ENCODE data around the gene TAAR9. TPM values are rescaled to one million over a fixed set of nuclear protein-coding genes. Genes with fewer than 3 reads are reported as not detected.

Gene TAAR9
- total RNA-seq, 3 donors from 2014 or later: not detected

DNA sequence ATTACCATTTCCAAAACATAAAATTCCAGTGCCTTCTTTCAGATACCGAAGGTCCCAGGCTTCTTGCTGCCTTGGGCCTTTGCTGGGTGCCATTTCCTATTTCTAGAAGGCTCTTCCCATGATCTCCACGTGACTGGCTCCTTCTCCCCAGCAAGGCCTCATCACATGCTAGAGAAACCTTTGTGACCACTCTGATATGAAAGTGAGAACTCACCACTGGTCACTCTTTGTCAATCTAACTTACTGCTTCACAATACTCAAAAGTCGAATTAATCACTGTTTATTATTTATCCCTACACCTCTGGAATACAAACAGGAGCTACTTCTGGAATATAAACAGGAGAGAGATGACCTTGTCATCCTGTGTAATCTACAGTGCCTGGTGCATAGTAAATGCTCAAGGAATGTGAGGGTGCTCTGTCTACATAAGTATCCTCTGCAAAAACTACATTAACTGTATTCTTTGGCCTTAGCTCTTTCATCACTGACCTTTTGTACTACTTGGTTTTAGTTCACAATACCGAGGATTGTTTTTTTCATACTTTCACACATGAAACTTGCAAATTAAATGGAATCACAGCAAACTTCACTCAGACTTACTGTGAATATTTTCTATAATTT lies 26.8 kb upstream of the TAAR9 start:
- intact Hi-C loops (cut with DNase I, micrococcal nuclease): loop anchor here in 1 of 2 donors (5.0 kb wide), 1 partner anchor 301 kb away; the partner anchor contains the start of gene RPS12
- H3K4me3 ChIP-seq: no peak overlapping the region
- TF ChIP-seq CTCF (IDR thresholded peaks at IDR 0.05): no peak
- peaks cover 11% of the 10 kb centered on the region for H3K4me1 ChIP-seq (ENCODE audit: low read depth)
- no peaks in the 10 kb centered on the region for H3K36me3 ChIP-seq (ENCODE audit: low read depth)
- DNase-seq: peak in 1 of 3 donors; percentile 37
- H3K9me3 ChIP-seq: no peaks in the 10 kb centered on the region
- no peak for ATAC-seq

- no peaks in the 10 kb centered on the region for H3K36me3 ChIP-seq (ENCODE audit: low read depth)
- peaks cover 11% of the 10 kb centered on the region for H3K4me1 ChIP-seq (ENCODE audit: low read depth)
- TF ChIP-seq CTCF (IDR thresholded peaks at IDR 0.05): no peak
- no peaks in the 10 kb centered on the region for H3K9me3 ChIP-seq
- no peak for DNase-seq
- no peak overlapping the region for H3K4me3 ChIP-seq
- intact Hi-C loops (cut with DNase I, micrococcal nuclease): loop anchor here in 1 of 2 donors (5.0 kb wide), 1 partner anchor 300 kb away; the partner anchor contains the start of gene RPS12
- ATAC-seq: no peak
These were observed 26.3 kb upstream of the TAAR9 start for GRCh38 chr6:132511831-132512220.

DNA sequence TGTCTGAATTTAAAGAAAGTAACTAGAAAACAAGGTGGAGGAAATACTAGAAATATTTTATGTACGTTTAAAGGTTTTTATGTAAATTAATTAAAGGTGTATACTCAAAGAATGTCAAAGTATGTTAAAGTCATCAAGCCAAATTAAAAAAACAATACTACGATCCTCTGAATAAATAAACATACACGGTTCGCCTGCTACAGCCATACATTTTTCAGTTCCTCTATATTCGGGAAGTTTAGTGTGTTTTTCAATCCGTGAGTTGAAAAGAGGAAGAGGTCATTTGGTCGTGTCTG lies 25.8 kb upstream of the TAAR9 start:
- no peaks in the 10 kb centered on the region for H3K36me3 ChIP-seq (ENCODE audit: low read depth)
- DNase-seq: no peak
- intact Hi-C loops (cut with DNase I, micrococcal nuclease): loop anchor here in 1 of 2 donors (5.0 kb wide), 1 partner anchor 300 kb away; the partner anchor contains the start of gene RPS12
- H3K4me1 ChIP-seq (ENCODE audit: low read depth): peaks cover 11% of the 10 kb centered on the region
- ATAC-seq: no peak
- H3K4me3 ChIP-seq: peak overlapping the region; percentile 72
- TF ChIP-seq CTCF (IDR thresholded peaks at IDR 0.05): no peak
- no peaks in the 10 kb centered on the region for H3K9me3 ChIP-seq

DNA sequence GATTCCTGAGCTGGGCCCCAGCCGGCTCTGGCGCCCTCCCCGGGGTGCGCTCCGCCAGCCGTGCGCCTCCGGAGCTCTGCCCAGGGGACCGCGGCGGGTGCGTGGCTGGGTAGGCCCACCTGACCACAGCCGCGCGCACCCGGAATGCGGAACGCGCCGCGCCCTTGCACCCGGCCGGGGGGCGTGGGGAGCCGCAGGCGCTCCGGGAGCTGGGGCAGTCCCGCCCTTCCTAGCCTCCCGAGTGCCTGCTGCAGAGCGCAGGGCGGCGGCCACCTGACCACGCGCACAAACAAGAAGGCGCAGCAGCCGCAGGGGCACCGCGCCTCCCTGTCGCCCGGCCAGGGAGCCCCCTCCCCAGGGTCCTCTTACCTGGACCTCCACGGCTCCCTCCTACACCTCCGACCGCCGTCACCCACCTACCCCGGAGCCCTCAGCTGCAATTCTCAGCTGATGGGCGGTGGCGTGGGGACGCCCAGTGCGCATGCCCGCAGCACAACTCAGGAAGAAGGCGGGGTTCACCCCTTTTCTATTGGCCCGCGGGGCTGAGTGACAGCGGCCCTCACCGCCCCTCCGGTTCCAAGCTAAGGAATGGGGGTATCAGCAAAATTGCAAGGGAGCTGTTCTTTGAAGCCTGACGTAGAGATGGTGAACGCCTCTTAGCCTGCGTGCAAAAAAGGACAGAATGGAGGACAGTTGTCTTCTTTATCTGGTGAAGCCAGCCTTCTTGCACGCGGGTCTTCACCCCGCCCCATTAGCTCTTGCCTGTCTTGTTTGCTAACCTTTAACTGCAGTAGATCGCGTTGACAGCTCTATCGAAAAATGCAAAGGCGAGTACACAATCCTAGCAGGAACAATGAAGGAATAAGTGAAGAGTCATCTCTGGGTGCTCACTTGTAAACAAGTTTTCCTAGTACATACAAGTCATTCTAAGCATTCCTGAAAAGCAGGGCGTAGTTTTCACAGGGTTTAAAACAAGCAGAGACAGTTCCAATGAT lies 25.1 kb upstream of the TAAR9 start, which contains the start of gene STX7:
TSS of gene STX7 (minus strand) at position 479 of the 995 bp plus-strand sequence. CDS start 9,586 bp downstream, outside the sequence.
- ATAC-seq: peak; percentile 97
- DNase-seq: peak; percentile 90 to 94 (median 93)
- Histone ChIP-seq H3K4me1 (ENCODE audit: low read depth) (peaks cover 11% of the 10 kb centered on the region), H3K4me3 (peak within 1 kb of the TSS; percentile 72), H3K36me3 (ENCODE audit: low read depth) (no peaks in the 10 kb centered on the region), H3K9me3 (no peaks in the 10 kb centered on the region)
- intact Hi-C loops (cut with DNase I, micrococcal nuclease): loop anchor here in 1 of 2 donors (5.0 kb wide), 1 partner anchor 299 kb away; the partner anchor contains the start of gene RPS12
- TF ChIP-seq CTCF (IDR thresholded peaks at IDR 0.05): no peak

DNA sequence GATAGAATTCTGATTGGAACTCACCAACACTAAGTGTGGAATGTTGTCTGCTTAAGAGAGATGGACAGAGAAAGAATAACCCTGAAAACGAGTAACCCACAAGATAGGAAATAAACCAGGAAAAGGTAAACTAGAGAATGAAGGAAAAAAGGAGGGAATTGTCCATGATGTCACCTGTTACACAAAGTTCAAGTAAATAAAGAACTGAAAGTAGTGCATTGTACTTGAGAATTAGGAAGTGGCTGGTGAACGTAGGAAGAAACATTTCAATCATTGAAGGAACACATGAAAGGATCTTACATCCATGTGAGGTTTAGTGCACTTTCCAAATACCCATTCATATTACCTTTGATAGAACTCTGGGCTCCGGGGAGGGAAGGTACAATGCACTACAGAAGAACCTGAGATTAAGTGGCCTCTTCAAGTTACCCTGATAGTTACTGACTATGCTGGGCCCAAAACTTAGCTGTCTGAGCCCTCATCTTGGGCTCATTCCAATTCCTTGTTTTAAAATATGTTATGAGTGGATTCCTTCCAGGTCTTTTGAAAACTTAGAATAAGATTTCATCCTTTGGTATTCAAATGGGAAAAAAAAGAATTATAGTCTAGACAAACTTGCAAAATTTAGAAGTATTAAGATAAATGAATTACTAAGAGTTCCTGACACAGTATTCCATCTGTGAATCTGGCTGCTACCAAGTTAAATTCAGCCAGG lies 24.1 kb upstream of the TAAR9 start:
- ATAC-seq (no peak), DNase-seq (no peak)
- intact Hi-C loops (cut with DNase I, micrococcal nuclease): loop anchor here in 1 of 2 donors (5.0 kb wide), 1 partner anchor 298 kb away; the partner anchor contains the start of gene RPS12
- no peak for TF ChIP-seq CTCF (IDR thresholded peaks at IDR 0.05)
- peaks cover 11% of the 10 kb centered on the region for H3K4me1 ChIP-seq (ENCODE audit: low read depth)
- no peak overlapping the region for H3K4me3 ChIP-seq
- no peaks in the 10 kb centered on the region for H3K9me3 ChIP-seq
- no peaks in the 10 kb centered on the region for H3K36me3 ChIP-seq (ENCODE audit: low read depth)

All from mucosa of descending colon (tissue), 3 donors.